Dedifferentiated amniotic fluid mesenchymal stem cell (primary cell): ENCODE measurements around the gene SMAD6.

Source experiments
- DNase-seq: peaks from one replicate; pipeline ENCODE4 v3.0.0-alpha.2; 2016; ENCODE audit errors: extremely low spot score

Gene SMAD6

GRCh38 chr15:66721020-66721419 lies 19.0 kb downstream of the SMAD6 start:
- no peak for DNase-seq

DNA sequence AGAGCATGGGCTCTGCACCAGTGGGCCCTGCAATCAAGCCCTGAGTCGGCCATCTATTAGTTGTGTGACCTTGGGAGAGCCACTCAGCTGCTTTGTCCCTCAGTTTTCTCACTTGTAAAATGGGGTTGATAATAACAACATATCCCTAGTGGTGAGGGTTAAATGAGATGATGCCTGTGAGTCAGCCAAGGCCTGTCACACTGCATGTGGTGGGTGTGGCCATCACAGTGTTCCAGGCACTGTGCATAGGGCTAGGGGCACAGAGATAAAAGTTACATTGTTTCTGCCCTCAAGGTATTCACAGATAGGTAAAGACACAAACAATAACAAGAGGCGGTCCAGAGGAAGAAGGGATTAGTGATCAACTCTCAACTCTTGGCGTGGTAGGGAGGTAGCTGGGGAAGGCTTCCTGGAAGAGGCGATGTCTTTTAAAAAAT lies 19.5 kb downstream of the SMAD6 start:
- no peak for DNase-seq

DNA sequence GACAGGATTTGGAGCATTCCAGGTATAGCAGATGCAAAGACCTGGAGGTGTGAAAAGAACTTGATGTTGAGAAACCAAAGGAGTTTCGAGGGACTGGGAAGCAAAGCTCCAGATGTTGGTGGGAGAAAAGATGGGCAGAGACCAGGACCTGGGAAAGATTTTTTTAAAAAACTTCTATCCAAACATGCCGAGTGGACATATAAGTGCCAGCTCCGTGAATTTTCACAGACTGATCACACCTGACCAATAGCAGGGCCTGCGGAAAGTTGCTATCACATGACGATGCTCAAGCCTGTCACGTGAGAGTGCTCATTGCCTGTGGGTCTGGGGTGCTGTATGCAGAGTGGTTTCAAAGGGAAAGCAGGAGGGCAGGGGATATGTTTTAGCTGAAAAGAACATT lies 19.9 kb downstream of the SMAD6 start:
- no peak for DNase-seq

DNA sequence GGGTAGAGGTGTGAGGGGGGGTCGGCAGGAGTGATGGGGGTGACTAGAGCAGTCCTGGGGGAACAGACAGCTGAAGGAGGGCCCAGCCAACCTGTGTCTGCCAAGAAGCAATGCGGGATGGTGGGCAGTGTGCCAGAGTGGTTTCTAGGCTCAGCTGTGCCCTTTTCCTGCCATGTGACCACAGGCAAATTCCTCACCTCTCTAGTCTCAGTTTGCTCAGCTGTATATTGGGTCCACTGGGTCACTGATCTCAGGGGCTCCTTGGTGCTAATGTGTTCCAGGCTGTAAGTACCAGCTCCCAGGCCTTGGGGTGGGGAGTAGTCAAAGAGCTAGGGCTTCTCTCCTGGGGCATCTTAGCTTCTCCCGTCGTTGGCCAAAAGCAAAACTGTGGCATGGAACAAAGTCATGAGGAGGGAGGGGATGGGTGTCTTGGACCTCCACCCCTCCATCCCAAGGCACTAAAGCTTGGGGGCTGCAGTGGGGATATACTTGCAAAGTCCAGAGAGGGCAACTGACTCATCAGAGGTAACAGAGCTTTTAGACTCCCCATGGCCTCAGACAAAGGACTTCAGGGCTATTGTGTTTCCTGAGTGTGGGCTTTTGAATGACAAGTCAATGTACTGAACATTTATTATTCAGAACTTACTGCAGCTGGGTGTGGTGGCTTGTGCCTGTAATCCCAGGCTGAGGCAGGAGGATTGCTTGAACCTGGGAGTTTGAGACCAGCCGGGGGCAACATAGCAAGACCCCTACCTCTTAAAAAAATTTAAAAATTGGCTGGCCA lies 20.9 kb downstream of the SMAD6 start:
- DNase-seq: no peak

DNA sequence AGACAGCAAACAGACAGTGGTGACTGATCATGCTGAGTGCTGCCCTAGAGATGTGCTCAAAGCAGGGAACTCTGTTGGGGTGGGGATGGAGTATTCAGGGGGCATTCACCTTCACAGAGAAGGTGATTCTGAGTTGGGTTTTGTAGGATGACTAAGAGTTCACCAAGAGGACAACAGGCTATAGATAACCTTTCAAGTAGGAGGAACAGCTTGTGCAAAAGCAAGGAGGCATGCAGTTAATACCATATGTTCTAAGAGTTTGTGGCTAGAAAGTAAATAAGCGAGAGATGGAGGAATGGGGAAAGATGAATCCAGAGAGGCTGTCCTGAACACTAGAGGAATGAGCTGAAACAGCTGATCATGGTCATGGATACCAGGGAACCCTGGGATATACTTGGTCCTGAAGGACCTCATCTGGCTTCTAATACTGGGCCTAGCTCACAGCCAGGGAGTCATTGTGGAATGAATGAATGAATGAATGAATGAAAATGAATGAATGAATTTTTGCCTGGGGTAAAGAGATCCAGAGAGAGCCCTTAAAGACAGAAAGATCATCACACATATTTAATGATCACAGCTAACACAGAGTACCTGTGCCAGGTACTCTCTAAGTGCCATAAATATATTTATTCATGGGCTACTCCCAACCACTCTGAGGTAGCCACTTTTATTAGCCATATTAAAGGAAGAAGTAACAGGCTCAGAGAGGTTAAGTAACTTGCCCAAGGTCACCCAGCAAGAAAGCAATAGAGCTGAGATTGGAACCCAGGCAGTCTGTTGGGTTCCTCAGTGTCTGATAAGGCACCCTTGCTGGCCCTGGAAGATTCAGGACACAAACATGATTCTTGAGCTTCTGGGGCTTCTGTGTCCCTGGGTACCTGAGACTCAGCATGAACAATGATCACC lies 22.0 kb downstream of the SMAD6 start:
- DNase-seq: no peak

GRCh38 chr15:66724732-66725463 lies 22.9 kb downstream of the SMAD6 start:
- DNase-seq: peak; percentile 66

DNA sequence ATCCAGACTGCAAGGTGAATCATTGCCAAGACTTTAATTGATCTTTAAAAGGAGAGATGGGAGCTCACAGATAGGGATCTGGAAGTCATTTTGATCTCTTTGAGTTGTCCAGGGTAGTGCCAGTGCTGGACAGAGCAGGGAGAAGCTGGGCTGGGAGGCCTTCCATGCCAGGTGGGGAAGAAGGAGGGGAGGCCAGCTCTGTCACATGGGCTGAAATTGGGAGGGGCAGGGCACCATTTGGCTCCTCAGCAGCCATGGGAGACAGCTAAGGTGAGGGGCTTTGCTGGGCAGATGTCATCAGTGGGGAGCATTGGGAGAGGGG lies 23.4 kb downstream of the SMAD6 start:
- no peak for DNase-seq

DNA sequence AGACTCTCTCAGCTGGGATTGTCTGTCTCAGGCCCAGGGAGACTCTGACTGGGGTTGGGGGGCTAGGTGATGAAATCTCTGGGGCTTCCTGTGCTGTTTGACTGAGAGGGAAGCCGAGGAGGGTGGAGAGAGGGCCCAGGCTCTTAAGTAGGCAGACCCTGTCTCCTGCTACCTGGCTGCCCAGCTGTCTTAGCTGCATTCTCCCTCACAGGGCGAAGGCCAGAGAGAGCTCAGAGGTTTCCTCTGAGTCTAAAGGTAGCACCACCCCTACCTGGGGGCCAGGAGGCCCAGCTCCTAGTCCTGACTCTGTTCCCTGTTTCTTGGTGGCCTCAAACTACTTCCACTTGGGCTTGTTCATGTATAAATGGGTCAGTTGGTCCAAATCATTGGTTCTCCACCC lies 24.4 kb downstream of the SMAD6 start:
- DNase-seq: no peak

GRCh38 chr15:66729331-66729951 lies 27.4 kb downstream of the SMAD6 start:
- no peak for DNase-seq

DNA sequence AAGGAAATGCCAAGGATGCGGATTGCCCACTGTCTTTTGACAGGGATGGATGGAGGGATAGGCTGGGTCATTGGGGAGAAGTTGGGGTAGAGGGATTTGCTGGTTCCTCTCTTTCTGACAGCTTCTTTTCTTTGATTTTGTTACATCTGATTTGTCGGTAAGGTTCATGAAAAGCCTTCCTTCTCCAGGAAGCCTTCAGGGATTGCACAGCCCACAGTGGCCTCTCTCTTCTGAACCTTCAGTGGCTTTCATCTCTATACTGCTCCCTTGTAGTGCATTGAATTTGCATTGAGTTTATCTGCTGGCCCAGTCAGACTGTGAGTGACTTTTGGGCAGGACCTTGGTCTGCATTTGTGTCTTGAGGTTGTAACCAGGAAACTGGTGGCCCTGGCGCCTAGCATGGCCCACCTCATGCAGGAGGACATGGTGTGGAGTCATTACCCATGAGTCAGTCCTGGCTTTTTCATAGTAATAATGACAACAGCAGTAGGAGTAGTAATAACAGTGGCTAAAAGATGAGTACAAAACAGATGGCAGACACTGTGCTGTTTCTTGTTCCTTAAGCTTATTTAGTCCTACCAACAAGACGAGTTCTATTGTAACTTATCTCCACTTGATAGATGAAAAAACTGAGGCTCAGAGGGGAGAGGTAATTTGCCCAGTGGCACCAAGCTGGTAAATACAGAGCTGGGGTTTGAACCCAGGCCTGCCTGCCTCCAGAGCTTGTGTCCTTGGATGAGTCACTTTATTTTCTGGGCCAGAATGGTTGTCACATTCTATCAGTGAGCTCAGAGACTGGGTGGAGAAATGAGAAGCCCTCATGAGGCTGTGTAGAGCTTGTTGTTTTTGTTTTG lies 28.4 kb downstream of the SMAD6 start:
- DNase-seq: no peak

DNA sequence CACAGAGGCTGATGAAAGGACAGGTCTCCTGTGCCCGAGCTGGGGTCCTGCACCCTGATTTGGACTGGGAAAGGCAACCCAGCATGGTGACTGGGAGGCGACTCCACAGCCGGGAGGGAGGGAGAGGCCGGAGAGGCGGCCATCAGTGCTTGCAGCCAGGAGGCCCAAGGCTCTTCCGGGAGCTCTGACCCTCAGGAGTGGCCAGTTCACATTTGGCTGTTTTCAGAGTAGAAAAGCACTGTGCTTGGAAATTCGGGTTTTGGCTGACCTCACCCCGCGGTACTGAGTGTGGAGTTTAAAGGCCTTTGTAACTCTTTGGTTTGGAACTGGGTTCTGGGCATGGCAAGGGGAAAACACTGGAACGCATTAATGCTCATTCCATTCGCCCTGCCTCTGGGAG lies 31.9 kb downstream of the SMAD6 start:
- DNase-seq: no peak

DNA sequence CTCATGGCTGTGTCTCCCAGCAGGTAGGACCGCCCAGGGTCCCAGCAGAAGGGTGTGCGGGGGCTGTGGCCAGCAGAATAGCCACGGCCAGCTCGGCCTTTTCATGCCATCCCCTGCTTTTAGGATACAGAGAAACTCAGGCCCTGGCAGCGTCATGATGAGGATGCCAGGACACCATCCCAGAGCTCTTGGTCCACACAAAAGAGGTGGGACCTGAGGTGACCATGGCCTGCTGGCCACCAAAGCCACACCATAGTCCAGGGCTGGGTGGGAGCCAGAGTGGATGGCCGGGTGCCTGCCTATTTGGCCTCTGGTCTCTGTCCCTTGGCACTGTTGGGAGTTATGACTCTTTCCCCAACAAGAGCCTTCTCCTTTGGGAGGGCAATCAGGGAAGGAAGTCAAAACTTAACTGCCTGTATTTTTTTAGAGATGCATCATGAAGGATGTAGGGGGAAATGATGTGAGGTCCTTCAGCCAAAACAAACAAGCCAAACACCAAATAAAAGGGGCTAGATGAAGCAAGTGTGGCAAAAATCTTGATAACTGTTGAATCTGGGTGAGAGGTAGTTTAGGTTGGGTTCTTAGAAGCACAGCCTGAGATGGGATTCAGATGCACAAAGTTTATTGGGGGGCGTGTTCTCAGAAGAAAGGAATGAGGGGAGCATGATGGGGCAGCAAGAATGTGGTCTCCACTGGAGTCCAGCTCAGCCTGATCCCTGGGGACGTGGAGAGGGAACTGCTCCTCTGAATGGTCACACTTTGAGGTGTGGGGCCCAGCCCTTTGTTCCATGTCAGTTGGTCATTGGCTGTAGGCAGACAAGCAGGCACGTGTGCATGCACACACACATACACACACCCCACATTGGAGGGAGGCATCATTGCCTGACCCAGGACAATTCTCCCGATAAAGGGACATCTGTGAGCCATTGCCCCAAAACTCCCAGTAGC lies 33.2 kb downstream of the SMAD6 start:
- no peak for DNase-seq

- DNase-seq: no peak
These were observed 33.9 kb downstream of the SMAD6 start for GRCh38 chr15:66735909-66736305.

DNA sequence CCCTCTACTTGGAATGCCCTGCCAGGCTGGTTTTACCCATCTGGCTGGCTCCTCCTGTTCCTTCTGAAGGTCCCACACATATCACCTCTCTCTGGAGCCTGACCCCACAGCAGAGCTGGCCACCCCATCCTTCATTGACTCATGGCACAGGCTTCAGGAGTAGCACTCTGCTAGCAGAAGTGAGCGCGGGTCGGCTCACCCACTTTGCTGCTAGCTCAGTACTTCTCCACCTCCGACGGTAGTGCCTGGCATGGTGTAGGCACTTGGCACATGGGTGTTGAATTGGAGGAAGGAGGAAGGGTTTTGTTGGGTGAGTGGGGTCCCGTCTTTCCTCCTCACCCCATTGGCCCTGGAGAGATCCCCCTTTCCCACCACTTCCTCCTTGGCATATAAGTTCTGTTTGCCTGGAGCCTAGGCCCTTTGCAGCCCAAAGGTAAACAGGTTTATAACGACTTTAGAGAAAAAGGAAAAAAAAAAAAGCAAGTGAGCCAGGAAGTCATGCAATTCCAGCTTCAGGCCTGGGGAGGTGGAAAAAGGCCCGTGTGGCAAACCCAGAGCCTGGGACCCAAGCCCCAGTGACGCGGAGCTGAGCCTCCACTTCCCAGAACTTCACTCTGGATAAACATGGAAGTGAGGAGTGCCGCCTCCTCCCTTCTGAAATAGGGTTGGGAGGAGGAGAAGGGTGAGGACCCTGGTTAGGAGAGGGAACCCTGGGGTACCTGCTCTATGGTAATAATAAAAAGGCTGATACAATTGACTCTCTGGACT lies 35.4 kb downstream of the SMAD6 start:
- no peak for DNase-seq

DNA sequence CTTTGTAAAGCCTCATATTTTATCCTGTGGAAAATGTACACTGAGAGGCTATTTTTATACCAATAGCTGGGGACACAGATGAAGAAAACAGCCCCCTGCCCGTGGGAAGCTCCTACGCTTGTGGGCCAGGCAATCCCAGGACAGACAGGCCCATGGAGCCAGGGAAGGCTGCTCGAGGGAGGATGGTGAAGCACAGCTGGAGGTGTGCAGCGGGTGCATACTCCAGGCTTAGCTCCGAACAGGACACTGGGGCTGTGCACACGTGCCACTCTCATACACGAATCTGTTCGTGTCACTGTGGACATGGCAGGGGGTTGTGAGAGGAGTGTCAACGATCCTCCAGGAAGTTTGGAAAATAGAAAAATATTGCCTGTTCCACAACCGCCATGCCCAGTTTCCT lies 36.1 kb downstream of the SMAD6 start:
- DNase-seq: no peak

DNA sequence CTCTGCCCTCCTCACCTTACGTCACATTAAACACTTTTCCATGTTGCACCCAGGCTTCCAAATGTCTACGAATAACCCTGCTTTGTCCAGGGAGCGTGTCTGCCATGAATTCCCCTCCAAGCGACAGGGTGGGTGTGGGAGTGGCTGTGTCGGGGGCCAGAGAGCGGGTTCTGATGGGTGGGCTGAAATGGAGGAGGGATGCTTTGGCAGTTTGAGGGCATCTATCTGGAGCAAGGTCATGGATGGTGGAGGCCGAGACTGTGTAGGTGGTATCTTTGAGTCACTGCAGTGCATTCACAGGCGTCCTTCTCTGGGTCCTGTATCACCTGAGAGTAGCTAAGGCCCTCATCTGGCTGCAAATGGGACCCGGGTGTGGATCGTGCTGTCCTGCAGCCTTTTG lies 36.6 kb downstream of the SMAD6 start:
- DNase-seq: no peak

DNA sequence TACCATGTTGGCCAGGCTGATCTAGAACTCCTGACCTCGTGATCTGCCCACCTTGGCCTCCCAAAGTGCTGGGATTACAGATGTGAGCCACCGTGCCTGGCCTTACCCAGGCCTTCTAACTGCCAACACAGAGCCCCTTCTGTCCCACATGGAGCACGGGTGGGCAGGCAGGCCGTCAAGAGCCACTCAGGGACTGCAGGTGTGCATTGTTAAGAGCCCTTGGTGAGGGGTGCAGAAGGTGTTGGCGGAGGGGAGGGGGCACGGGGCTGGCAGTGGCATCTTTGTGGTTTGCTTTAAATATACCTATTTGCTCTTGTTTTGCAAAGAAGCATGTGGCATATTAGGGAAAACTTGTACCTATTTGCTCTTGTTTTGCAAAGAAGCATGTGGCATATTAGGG lies 37.3 kb downstream of the SMAD6 start:
- no peak for DNase-seq

DNA sequence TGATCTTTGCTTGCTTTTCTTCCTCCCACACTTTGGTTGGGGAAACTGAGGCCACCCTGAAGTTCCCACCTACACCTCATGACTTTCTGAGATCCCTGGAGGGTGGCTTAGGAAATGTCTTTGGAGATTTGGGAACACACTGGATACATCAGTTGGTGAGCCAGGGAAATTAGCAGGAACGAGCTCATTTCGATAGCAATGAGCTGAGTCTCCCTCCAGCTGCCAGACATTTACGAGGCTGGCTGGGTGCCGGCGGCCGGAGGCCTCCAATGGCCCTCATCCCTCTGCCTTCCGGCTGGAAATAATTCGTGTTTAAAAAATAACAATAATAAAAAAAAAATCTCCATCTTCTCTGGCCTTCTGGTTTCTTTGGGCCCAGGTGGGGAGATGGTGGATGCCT lies 38.8 kb downstream of the SMAD6 start:
- DNase-seq: no peak

DNA sequence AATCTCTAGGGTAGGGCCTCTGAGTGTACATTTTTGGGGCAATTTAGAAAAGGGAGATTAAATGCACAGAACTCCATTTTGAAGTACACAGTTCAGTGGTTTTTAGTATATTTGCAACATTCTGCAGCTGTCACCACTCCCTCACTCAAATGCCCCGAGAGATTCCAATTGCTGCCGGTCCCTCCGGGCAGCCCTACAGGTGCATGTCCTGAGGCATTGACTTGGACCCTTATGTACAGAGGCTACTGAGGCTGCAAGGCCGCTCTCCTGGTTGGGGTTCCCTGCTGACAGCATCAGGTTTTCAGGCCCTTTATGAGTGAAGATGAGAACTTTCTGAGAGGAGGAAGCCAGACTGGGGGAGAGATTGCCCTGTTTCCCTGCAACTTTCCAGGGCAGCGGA lies 39.6 kb downstream of the SMAD6 start:
- DNase-seq: no peak
